ENCODE data around the gene CLEC3B.

GRCh38 chr3:45055411-45056143 is 29.5 kb downstream of the CLEC3B start:
- no peak for TF ChIP-seq POLR2AphosphoS5 (IDR thresholded peaks at IDR 0.05; ENCODE audit: insufficient read depth in 1 of 2, low read depth in 1 of 2)
- TF ChIP-seq CTCF (IDR thresholded peaks at IDR 0.05), result no peak
- no peak for TF ChIP-seq POLR2A (IDR thresholded peaks at IDR 0.05)
